Naive thymus-derived CD4-positive, alpha-beta T cell (primary cell): ENCODE measurements around the gene TMEM186. TPM values are rescaled to one million over a fixed set of nuclear protein-coding genes. Genes with fewer than 3 reads are reported as not detected.

Source experiments
- ATAC-seq: fragments of 150-1000 bp; cut with Tn5 transposase; 2 replicates; pipeline ENCODE4 v1.10.0; 2021; ENCODE audit warnings: mild to moderate bottlenecking, moderate library complexity
- CTCF ChIA-PET: fragments of 350-600 bp; sonication (Branson Sonifier 250); formaldehyde crosslinking; loops from one replicate; lab custom pipeline; 2021; ENCODE audit warnings: antibody characterized with exemption; lab: Charles Lee
- POLR2A ChIA-PET: fragments of 350-600 bp; sonication (Branson Sonifier 250); formaldehyde crosslinking; loops from one replicate; lab custom pipeline; 2021; ENCODE audit warnings: antibody characterized with exemption, inconsistent platforms; lab: Charles Lee
- DNase-seq, 9 donors: peaks; one replicate each; pipeline versions ENCODE4 v3.0.0 to v3.0.0-alpha.2; 2020 to 2022; ENCODE audit warnings: mixed read lengths in 1 of 9
- H3K27ac ChIP-seq: one replicate; pipeline ENCODE4 v1.7.0; 2013; ENCODE audit warnings: mild to moderate bottlenecking, low read depth, low read length, moderate library complexity
- H3K27me3 ChIP-seq, 2 donors: one replicate each; pipeline ENCODE4 v1.7.0; 2013; ENCODE audit warnings: low read length in 2 of 2, mild to moderate bottlenecking in 2 of 2, moderate library complexity in 2 of 2; ENCODE audit not compliant: control insufficient read depth in 2 of 2, insufficient read depth in 2 of 2
- H3K36me3 ChIP-seq, 3 experiments: 1 replicate in 2 of 3; 2 replicates in 1 of 3; pipeline ENCODE4 v1.7.0; 2013; ENCODE audit warnings: low read length in 3 of 3, mild to moderate bottlenecking in 3 of 3, moderate library complexity in 1 of 3; ENCODE audit not compliant: insufficient read depth in 3 of 3, control insufficient read depth in 2 of 3
- H3K4me1 ChIP-seq, 2 donors: one replicate each; pipeline ENCODE4 v1.7.0; 2013; ENCODE audit warnings: low read length in 2 of 2, mild to moderate bottlenecking in 2 of 2, moderate library complexity in 1 of 2; ENCODE audit not compliant: control insufficient read depth in 2 of 2, insufficient read depth in 2 of 2
- H3K4me3 ChIP-seq: 2 replicates; pipeline ENCODE4 v1.7.0; 2013; ENCODE audit warnings: mild to moderate bottlenecking, low read length
- H3K9me3 ChIP-seq, 3 experiments: 1 replicate in 2 of 3; 2 replicates in 1 of 3; pipeline ENCODE4 v1.7.0; 2013; ENCODE audit warnings: low read length in 3 of 3; ENCODE audit not compliant: control insufficient read depth in 2 of 3
- H3K27ac Mint-ChIP-seq, 9 donors: one replicate each; pipeline ENCODE4 v1.8.0; 2020 to 2022; ENCODE audit warnings: mixed read lengths in 9 of 9, mild to moderate bottlenecking in 8 of 9, moderate library complexity in 5 of 9, inconsistent platforms in 2 of 9
- H3K27me3 Mint-ChIP-seq, 5 donors: one replicate each; pipeline ENCODE4 v1.8.0; 2021 to 2022; ENCODE audit warnings: mixed read lengths in 5 of 5, mild to moderate bottlenecking in 1 of 5
- H3K36me3 Mint-ChIP-seq, 5 donors: one replicate each; pipeline ENCODE4 v1.8.0; 2020 to 2022; ENCODE audit warnings: mixed read lengths in 5 of 5, mild to moderate bottlenecking in 3 of 5, inconsistent platforms in 1 of 5
- H3K4me1 Mint-ChIP-seq, 7 donors: one replicate each; pipeline ENCODE4 v1.8.0; 2020 to 2022; ENCODE audit warnings: mixed read lengths in 7 of 7, mild to moderate bottlenecking in 3 of 7, inconsistent platforms in 1 of 7
- H3K4me3 Mint-ChIP-seq, 10 donors: one replicate each; pipeline ENCODE4 v1.8.0; 2020 to 2022; ENCODE audit warnings: mild to moderate bottlenecking in 10 of 10, mixed read lengths in 10 of 10, moderate library complexity in 6 of 10, inconsistent platforms in 2 of 10
- H3K9me3 Mint-ChIP-seq, 11 donors: one replicate each; pipeline ENCODE4 v1.8.0; 2020 to 2022; ENCODE audit warnings: mixed read lengths in 11 of 11, mild to moderate bottlenecking in 4 of 11, inconsistent platforms in 1 of 11, moderate library complexity in 1 of 11
- intact Hi-C, 2 donors: fragments of 100-400 bp; cut with micrococcal nuclease; formaldehyde crosslinking; loops; one replicate each; pipeline ENCODE4 v1.15.1; 2023
- polyA plus RNA-seq, 2 donors: library from polyadenylated mRNA; unstranded; fragments of 300-500 nt; fragmentation: Illumina TruSeq; gene quantifications; one replicate each; pipeline ENCODE4 v1.2.3, GENCODE V29; 2021
- total RNA-seq, 6 experiments: library from RNA in 5 of 6; stranded (reverse) in 5 of 6; gene quantifications; 1 replicate in 5 of 6; 2 replicates in 1 of 6; pipeline ENCODE4 v1.2.3 and lab custom pipeline; 2021 to 2026

The TMEM186 gene
- total and polyA plus RNA-seq, 7 experiments from 2014 or later, result 3.2 to 20.8 (median 15.3) TPM

DNA sequence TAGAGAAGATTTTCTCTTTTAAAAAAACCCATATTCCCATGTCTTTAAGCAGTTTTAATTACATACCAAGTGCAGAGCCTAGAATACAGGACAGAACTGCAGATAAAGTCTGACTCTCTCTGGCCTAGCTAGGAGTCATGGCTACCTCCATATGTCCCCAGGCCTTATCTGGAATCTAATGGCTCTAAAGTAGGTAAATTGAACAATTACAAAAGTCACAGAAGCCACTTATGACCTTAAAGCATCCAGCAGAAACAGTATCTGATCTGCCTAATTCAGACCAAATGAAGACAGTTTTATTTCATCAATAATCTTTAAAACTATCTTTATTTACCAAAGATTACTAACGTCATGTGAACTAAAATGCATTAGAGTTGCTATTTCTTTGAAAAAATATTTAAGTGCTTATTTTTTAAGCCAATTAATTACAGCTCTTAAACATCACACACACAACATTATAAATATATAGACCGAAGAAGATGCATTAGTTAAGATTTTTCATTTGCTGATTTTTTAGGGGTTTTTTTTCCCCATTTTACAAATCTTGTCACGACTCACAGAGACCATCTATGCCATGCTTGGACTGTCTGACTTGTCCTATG, 28.9 kb upstream of the TMEM186 start:
- Mint-ChIP-seq H3K9me3 (no peaks in the 10 kb centered on the region), H3K27ac (no peak overlapping the region), H3K27me3 (no peaks in the 10 kb centered on the region), H3K36me3 (peaks cover 0 to 44% (median 10%) of the 10 kb centered on the region in 5 donors), H3K4me1 (peaks cover 0 to 10% (median 4%) of the 10 kb centered on the region in 7 donors), H3K4me3 (no peak overlapping the region)
- ATAC-seq (no peak), DNase-seq (no peak)
- POLR2A ChIA-PET, result no interaction called here
- Histone ChIP-seq H3K36me3 (peaks cover 0 to 27% (median 0%) of the 10 kb centered on the region in 3 experiments), H3K9me3 (no peaks in the 10 kb centered on the region), H3K4me3 (no peak overlapping the region), H3K27ac (no peak overlapping the region), H3K4me1 (no peaks in the 10 kb centered on the region), H3K27me3 (no peaks in the 10 kb centered on the region)
- intact Hi-C loops, result no loop called here
- CTCF ChIA-PET, result no interaction called here

DNA sequence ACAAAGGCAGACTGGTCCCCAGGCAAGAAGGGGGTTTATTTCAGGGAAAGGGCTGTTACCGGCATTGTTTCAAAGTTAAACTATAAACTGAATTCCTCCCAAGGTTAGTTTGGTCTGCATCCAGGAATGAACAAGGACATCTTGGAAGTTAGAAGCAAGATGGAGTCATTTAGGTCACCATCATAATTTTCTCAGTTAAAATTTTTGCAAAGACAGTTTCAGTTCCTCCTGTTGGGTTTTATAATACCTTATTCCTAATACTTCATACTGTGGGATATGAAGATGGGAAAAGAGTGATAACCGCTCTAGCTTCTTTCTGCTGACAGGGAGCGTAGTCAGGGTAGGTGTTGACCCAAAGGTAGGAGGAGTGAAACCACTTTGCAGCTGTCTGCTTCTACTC, 25.0 kb upstream of the TMEM186 start:
- Histone ChIP-seq H3K4me1 (peaks cover 0 to 1% of the 10 kb centered on the region in 2 donors), H3K9me3 (no peaks in the 10 kb centered on the region), H3K27me3 (no peaks in the 10 kb centered on the region), H3K4me3 (no peak overlapping the region), H3K27ac (no peak overlapping the region), H3K36me3 (peaks cover 0 to 33% (median 0%) of the 10 kb centered on the region in 3 experiments)
- Mint-ChIP-seq H3K4me3 (no peak overlapping the region), H3K36me3 (peaks cover 0 to 39% (median 17%) of the 10 kb centered on the region in 5 donors), H3K9me3 (no peaks in the 10 kb centered on the region), H3K27ac (peak overlapping the region in 1 of 9 donors; percentile 36), H3K4me1 (peaks cover 5 to 14% (median 8%) of the 10 kb centered on the region in 7 donors), H3K27me3 (no peaks in the 10 kb centered on the region)
- no peak for DNase-seq
- CTCF ChIA-PET, result interaction anchor here (0.8 to 1.0 kb wide), 2 partner anchors 9 to 60 kb away, joined by 3 to 4 read pairs; partner anchors contain the start of gene LITAFD
- POLR2A ChIA-PET, result no interaction called here
- no peak for ATAC-seq
- intact Hi-C loops, result no loop called here

DNA sequence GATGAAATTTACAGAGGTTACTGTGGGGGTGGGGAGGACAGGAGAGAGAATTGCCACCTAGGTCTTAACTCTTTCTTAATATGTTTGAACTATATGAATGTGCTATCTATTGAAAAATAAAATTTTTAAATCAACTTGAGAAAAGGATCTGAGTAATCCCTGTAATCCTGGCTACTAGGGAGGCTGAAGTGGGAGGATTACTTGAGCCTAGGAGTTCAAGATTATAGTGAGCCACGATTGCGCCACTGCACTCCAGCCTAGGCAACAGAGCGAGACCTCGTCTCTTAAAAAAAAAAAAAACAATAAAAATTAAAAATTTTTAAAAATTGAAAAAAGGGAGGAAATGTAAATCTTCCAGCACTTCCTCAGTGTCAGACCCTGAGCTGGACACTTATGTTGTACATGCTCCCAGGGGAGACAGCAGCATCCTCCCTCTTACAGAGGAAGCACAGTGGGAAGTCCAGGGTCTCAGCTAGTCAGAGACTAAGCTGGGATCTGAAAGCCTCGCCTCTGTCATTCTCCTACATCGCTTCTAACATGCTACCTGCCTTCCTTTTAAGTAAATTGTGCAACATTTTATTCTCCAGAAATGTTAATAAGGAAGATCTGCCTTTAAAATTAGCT, 22.1 kb upstream of the TMEM186 start:
- H3K27ac Mint-ChIP-seq, result peak overlapping the region in 1 of 9 donors; percentile 53
- intact Hi-C loops, result loop anchor here in 1 of 2 donors (5.0 kb wide), 1 partner anchor 48 kb away; the partner anchor contains the start of gene CARHSP1
- peaks cover 0 to 45% (median 5%) of the 10 kb centered on the region in 3 experiments for H3K36me3 ChIP-seq
- ATAC-seq (no peak), DNase-seq (no peak)
- H3K4me3 ChIP-seq, result no peak overlapping the region
- peaks cover 0 to 5% of the 10 kb centered on the region in 2 donors for H3K4me1 ChIP-seq
- H3K27ac ChIP-seq, result no peak overlapping the region
- no peaks in the 10 kb centered on the region for H3K9me3 ChIP-seq
- peaks cover 9 to 51% (median 31%) of the 10 kb centered on the region in 5 donors for H3K36me3 Mint-ChIP-seq
- POLR2A ChIA-PET, result no interaction called here
- no peaks in the 10 kb centered on the region for H3K27me3 Mint-ChIP-seq
- no peaks in the 10 kb centered on the region for H3K27me3 ChIP-seq
- H3K4me3 Mint-ChIP-seq, result no peak overlapping the region
- H3K9me3 Mint-ChIP-seq, result peaks cover 0 to 2% (median 0%) of the 10 kb centered on the region in 11 donors
- CTCF ChIA-PET, result no interaction called here
- H3K4me1 Mint-ChIP-seq, result peaks cover 16 to 29% (median 23%) of the 10 kb centered on the region in 7 donors

DNA sequence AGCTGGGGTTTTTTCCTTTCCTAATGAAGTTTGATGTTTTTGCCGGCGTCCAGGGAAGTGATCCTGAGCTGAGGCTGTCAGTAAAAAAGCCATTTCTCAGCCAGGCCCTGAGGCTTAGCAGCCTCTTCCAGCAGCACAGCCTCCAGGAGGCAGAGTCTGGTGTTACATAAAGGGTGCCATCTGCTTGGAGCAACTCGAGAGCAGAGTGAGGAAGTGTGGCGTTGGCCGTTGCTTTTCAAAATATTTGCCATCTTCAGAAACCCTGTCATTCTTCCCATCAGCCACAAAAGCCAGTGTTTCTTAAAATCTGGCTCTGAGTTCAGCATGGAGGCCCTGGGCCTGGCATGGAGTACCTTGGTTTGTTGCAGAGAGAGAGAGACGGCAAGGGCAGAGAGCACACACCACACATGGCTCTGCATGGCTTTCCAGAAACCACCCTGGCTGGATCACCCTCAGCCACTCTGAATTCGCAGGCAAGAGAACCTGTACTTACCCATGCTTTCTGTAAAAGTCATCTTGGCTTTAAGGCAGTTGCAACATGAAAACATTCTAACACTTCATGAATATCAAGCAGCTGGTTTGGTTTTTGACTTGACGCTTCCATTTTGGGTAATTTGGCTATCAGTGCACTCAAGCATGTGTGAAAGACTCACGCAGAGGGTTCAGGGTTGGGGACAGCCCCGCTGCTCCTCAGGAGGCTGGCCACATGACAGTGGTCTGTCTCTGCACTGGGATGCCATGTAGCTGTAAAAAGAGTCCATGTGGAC, 21.2 kb upstream of the TMEM186 start:
- H3K36me3 Mint-ChIP-seq, result peaks cover 11 to 50% (median 35%) of the 10 kb centered on the region in 5 donors
- CTCF ChIA-PET, result no interaction called here

DNA sequence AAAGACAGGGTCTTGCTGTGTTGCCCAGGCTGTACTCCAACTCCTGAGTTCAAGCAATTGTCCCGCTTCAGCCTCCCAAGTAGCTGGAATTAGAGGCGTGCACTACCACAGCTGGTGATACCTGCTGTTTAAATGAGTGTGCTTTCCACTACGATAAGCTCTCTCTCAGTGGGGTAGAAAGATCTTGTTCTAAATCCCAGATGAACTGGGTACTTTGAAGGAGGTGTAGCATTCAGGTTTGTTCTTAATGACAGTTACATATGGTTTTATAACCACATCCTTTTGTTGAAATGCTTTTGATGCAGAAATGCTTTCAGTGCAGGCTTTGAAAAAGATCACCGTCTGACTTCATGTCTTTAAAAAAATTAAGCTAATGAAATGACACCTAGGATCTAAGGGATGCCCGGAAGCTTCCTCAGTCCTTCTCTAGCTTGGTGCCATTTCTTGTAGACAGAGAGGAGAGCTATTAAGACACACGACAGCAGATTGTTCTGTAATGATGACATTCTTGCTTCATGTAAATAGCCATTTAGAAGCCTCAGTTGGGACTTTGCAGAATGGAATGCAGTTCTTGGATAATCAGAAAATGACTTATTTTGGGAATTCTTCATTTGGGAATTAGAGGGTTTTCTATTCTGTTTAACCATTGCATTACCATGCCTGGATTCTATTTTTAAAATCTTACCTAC, 19.7 kb upstream of the TMEM186 start:
- Histone ChIP-seq H3K27me3 (no peaks in the 10 kb centered on the region), H3K36me3 (peaks cover 0 to 69% (median 18%) of the 10 kb centered on the region in 3 experiments), H3K4me3 (no peak overlapping the region), H3K27ac (no peak overlapping the region), H3K4me1 (peaks cover 0 to 5% of the 10 kb centered on the region in 2 donors), H3K9me3 (no peaks in the 10 kb centered on the region)
- H3K9me3 Mint-ChIP-seq, result peaks cover 0 to 2% (median 0%) of the 10 kb centered on the region in 11 donors
- ATAC-seq, result peak; percentile 69
- ChIA-PET POLR2A (interaction anchor here (0.8 to 1.2 kb wide), 4 partner anchors 20 to 274 kb away, joined by 3 to 4 read pairs (median 3); partner anchors contain the start of genes CARHSP1, HAPSTR1, PMM2 and TMEM186), CTCF (interaction anchor here (0.7 to 1.2 kb wide), 3 partner anchors 31 to 62 kb away, joined by 3 read pairs; no protein-coding TSS in a partner anchor)
- H3K4me1 Mint-ChIP-seq, result peaks cover 11 to 27% (median 23%) of the 10 kb centered on the region in 7 donors
- intact Hi-C loops, result loop anchor here (1.0 to 5.0 kb wide), 4 partner anchors 18 to 64 kb away; partner anchors contain the start of genes CARHSP1 (in 1 of the 2), PMM2 (in 1 of the 2) and TMEM186 (in 1 of the 2)
- peak overlapping the region; percentile 2 to 86 (median 68) for H3K27ac Mint-ChIP-seq
- no peaks in the 10 kb centered on the region for H3K27me3 Mint-ChIP-seq
- peaks cover 11 to 52% (median 39%) of the 10 kb centered on the region in 5 donors for H3K36me3 Mint-ChIP-seq
- DNase-seq, result peak in 6 of 9 donors; percentile 38 to 66 (median 56)
- peak overlapping the region in 5 of 10 donors; percentile 7 to 69 (median 46) for H3K4me3 Mint-ChIP-seq

More for the DNA sequence above, 21.2 kb upstream of the TMEM186 start:
- no peaks in the 10 kb centered on the region for H3K27me3 ChIP-seq
- H3K9me3 ChIP-seq, result no peaks in the 10 kb centered on the region
- DNase-seq (no peak), ATAC-seq (no peak)
- no peak overlapping the region for H3K4me3 ChIP-seq
- Mint-ChIP-seq H3K27me3 (no peaks in the 10 kb centered on the region), H3K27ac (peak overlapping the region in 2 of 9 donors; percentile 53 to 81), H3K4me3 (peak overlapping the region in 1 of 10 donors; percentile 32), H3K4me1 (peaks cover 16 to 29% (median 23%) of the 10 kb centered on the region in 7 donors), H3K9me3 (peaks cover 0 to 2% (median 0%) of the 10 kb centered on the region in 11 donors)
- POLR2A ChIA-PET, result no interaction called here
- H3K4me1 ChIP-seq, result peaks cover 0 to 5% of the 10 kb centered on the region in 2 donors
- peaks cover 0 to 53% (median 5%) of the 10 kb centered on the region in 3 experiments for H3K36me3 ChIP-seq
- no peak overlapping the region for H3K27ac ChIP-seq
- intact Hi-C loops, result loop anchor here in 1 of 2 donors (5.0 kb wide), 1 partner anchor 49 kb away; the partner anchor contains the start of gene CARHSP1
